Activated T-cell treated with anti-CD3 and anti-CD28 coated beads, Interleukin-2, amount 50 U/mL, for 1 hour (primary cell): ENCODE measurements around the gene FRRS1L.

Experiments
- DNase-seq: peaks from one replicate; pipeline ENCODE4 v3.0.0-alpha.2; 2020

Gene FRRS1L

GRCh38 chr9:109172935-109173334, 5.9 kb upstream of the FRRS1L start:
- no peak for DNase-seq

- no peak for DNase-seq
Observed at GRCh38 chr9:109171926-109172325, 4.9 kb upstream of the FRRS1L start.

- DNase-seq, result no peak
Observed at GRCh38 chr9:109168170-109168569, 1.1 kb upstream of the FRRS1L start.

GRCh38 chr9:109167716-109168115, 667 bp upstream of the FRRS1L start:
- DNase-seq, result no peak

GRCh38 chr9:109166171-109166770, 778 bp downstream of the FRRS1L start:
- DNase-seq, result no peak

- DNase-seq, result no peak
Observed at GRCh38 chr9:109164042-109164441, 3.0 kb downstream of the FRRS1L start.

GRCh38 chr9:109163194-109163593, 3.9 kb downstream of the FRRS1L start:
- no peak for DNase-seq

- DNase-seq, result no peak
Observed at GRCh38 chr9:109162677-109163076, 4.4 kb downstream of the FRRS1L start.

GRCh38 chr9:109161471-109161870, 5.6 kb downstream of the FRRS1L start:
- no peak for DNase-seq

- no peak for DNase-seq
Observed at GRCh38 chr9:109159583-109159982, 7.5 kb downstream of the FRRS1L start.

- DNase-seq, result no peak
Observed at GRCh38 chr9:109158651-109159050, 8.4 kb downstream of the FRRS1L start.

- DNase-seq, result no peak
Observed at GRCh38 chr9:109156708-109157107, 10.3 kb downstream of the FRRS1L start.

GRCh38 chr9:109150925-109151545, 16.0 kb downstream of the FRRS1L start:
- no peak for DNase-seq

GRCh38 chr9:109149722-109150121, 17.3 kb downstream of the FRRS1L start:
- no peak for DNase-seq

- DNase-seq, result no peak
Observed at GRCh38 chr9:109149089-109149488, 18.0 kb downstream of the FRRS1L start.

- no peak for DNase-seq
Observed at GRCh38 chr9:109145051-109145450, 22.0 kb downstream of the FRRS1L start.

GRCh38 chr9:109143881-109144562, 23.0 kb downstream of the FRRS1L start:
- DNase-seq, result no peak

- DNase-seq, result no peak
Observed at GRCh38 chr9:109141375-109141774, 25.7 kb downstream of the FRRS1L start.

GRCh38 chr9:109139851-109140250, 27.2 kb downstream of the FRRS1L start:
- no peak for DNase-seq

- no peak for DNase-seq
Observed at GRCh38 chr9:109138421-109138820, 28.6 kb downstream of the FRRS1L start.

GRCh38 chr9:109134167-109134578, 32.9 kb downstream of the FRRS1L start:
- DNase-seq, result no peak

GRCh38 chr9:109133533-109133932, 33.5 kb downstream of the FRRS1L start:
- no peak for DNase-seq

- no peak for DNase-seq
Observed at GRCh38 chr9:109132567-109133021, 34.5 kb downstream of the FRRS1L start.

GRCh38 chr9:109129470-109130197, 37.4 kb downstream of the FRRS1L start:
- DNase-seq, result no peak
